AG10803 (cell line): Measurements from ENCODE around the gene GNPDA1.

Experiments
- DNase-seq: peaks from one replicate; pipeline ENCODE4 v3.0.0; 2010; ENCODE audit warnings: low read depth
- H3K4me3 ChIP-seq: 2 replicates; pipeline ENCODE4 v1.5.1; 2011; ENCODE audit warnings: mild to moderate bottlenecking, low read length, control low read depth
- TF ChIP-seq, protein P1 (sequence below): conservative IDR thresholded peaks from 2 replicates; pipeline ENCODE4 v1.5.1; 2011; ENCODE audit warnings: mild to moderate bottlenecking, low read length, control low read depth, inconsistent platforms

Gene GNPDA1

DNA sequence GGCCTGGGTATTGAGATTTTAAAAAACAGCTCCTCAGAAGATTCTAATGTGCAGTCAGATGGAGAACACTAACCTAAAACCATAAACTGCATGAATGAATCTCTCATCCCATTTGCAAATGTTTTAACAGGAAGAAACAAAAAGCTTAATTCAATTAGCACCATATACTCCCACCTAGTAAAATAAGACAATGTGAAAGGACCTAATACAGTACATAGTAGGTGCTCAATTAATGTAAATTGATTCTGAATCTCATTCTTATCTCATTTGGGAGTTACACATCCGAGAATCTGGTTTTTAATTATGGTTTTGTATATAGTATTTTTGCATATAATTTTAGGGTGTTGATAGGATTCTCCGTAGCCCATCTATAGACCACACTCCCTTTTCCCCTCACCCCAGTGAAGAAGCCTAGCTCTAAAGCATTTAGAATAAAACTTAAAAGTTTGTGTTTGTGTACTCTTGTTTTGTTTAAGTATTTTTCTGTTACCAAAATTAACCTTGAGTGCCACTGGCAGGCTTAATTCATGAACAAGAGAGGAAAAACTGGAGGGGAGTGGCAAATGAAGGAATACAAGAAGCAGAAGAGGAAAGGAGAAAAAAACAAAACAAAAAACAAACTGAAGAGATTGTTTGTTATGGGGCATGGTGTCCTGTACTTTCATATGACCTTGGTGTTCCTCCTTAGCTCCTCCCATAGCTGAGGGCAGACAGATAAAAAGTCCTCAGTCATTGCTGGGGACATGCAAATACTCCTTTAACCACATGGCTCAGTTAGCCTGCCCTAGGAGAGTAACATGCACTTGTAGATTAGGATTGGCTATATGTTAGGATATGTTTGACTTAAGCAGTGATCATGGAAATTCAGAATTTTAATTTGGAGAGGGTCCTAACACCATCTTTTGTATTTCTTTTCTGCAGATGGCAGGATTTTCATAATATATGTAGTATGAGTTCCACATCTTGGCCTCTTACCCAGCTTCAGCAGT, 42.8 kb downstream of the GNPDA1 start:
- TF ChIP-seq, protein P1, sequence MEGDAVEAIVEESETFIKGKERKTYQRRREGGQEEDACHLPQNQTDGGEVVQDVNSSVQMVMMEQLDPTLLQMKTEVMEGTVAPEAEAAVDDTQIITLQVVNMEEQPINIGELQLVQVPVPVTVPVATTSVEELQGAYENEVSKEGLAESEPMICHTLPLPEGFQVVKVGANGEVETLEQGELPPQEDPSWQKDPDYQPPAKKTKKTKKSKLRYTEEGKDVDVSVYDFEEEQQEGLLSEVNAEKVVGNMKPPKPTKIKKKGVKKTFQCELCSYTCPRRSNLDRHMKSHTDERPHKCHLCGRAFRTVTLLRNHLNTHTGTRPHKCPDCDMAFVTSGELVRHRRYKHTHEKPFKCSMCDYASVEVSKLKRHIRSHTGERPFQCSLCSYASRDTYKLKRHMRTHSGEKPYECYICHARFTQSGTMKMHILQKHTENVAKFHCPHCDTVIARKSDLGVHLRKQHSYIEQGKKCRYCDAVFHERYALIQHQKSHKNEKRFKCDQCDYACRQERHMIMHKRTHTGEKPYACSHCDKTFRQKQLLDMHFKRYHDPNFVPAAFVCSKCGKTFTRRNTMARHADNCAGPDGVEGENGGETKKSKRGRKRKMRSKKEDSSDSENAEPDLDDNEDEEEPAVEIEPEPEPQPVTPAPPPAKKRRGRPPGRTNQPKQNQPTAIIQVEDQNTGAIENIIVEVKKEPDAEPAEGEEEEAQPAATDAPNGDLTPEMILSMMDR, result no peak
- peak; percentile 21 for DNase-seq
- H3K4me3 ChIP-seq, result peak overlapping the region; percentile 87

GRCh38 chr5:141968914-141969608, 43.8 kb downstream of the GNPDA1 start, which contains the start of gene RNF14:
RNF14 (plus strand) TSS chr5:141969105; CDS start chr5:141973589, 4,484 bp downstream.
- TF ChIP-seq, protein P1, result peak; percentile 66
- peak within 1 kb of the TSS; percentile 87 for H3K4me3 ChIP-seq

GRCh38 chr5:141966963-141967333, 45.9 kb downstream of the GNPDA1 start:
- no peak for DNase-seq
- TF ChIP-seq, protein P1, result no peak
- no peak overlapping the region for H3K4me3 ChIP-seq

More at GRCh38 chr5:141968914-141969608, 43.8 kb downstream of the GNPDA1 start, which contains the start of gene RNF14:
- DNase-seq, result peak; percentile 93

DNA sequence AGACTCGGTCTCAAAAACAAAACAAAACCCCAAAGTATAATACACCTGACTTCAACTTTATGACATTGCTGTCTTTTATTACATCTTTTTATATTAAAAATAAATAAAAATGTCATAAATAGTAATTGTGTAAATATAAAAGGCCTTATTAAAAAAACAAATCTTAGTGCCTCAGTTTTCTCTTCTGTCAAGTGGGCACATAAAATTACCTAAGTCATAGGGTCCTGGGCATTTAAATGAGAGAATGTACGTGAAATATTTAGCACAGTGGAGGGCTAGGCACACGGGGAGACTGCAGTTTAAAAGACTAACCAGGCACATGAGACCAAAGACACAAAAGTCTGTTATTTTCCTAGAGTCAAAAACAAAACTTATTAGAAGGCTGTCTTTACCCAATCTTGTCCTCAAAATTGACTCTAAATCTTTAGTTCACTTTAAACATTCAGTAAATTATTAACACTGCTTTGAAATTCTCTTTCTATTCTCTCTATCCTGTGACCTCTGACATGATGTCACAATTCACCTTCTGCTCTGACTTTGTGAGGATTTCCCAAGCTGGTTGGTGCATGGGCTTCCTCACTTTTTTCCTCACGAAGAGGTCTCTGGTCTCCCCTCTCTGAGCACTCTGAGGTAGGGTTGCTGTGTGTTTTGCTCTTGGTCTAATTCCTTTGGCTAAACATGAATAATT, 46.4 kb downstream of the GNPDA1 start:
- no peak for DNase-seq
- no peak overlapping the region for H3K4me3 ChIP-seq
- TF ChIP-seq, protein P1, result no peak

- no peak overlapping the region for H3K4me3 ChIP-seq
- no peak for DNase-seq
- TF ChIP-seq, protein P1, result no peak
Measured at GRCh38 chr5:141965071-141965470, 47.8 kb downstream of the GNPDA1 start.

GRCh38 chr5:141963701-141964100, 49.1 kb downstream of the GNPDA1 start:
- TF ChIP-seq, protein P1, result no peak
- H3K4me3 ChIP-seq, result no peak overlapping the region
- DNase-seq, result no peak
